ENCODE data around the gene CDK6. TPM values are rescaled to one million over a fixed set of nuclear protein-coding genes. Genes with fewer than 3 reads are reported as not detected.

The CDK6 gene
- total RNA-seq, 1 experiment from 2014 or later: 124 TPM

DNA sequence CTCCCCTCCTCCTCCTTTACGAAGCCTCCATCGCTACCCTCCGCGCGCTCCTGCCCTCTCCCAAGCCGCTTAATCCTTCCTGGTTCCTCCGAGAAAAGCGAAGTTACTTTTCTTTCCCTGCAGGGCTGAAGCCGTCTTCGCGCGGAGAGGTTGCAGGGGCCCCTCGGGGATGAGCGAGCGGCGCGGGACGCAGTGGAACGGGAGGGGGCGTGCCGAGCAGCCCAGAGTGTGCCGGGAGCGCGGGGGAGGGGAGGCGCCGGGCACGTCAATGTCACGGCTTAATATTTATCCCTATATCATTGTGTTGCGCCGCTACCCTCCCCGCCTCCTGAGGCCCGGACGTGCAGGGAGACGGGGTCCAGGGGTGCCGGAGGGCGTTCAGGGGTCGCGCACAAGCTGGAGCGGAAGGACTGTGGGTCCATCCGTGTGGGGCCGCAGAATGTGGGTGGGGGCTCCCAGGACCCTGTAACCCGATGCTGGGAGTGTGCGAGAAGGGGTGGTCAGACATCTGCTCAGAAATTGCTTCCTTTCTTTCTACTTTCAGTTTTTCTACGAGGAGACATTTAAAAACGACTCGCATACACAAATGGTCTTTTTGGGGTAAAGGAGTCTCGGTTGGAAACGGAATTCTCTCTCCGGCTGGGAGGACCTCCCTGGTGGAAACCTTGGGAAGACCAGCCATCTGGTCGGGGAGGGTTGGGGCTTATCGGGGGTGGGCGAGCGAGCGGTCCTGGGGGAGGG is 2.4 kb downstream of the CDK6 start:
- no TSS peak for BruUV-seq (replicated peaks)
- ChIA-PET POLR2A (interaction anchor here (0.8 to 8.4 kb wide), 19 partner anchors 17 to 213 kb away, joined by 3 to 89 read pairs (median 5); no protein-coding TSS in a partner anchor), CTCF (interaction anchor here (0.6 to 5.2 kb wide), 24 partner anchors 17 to 385 kb away, joined by 3 to 49 read pairs (median 5); no protein-coding TSS in a partner anchor)
- H3K9me3 Mint-ChIP-seq (ENCODE audit: unreplicated experiment): no peaks in the 10 kb centered on the region
- peak overlapping the region; percentile 74 for H3K27ac Mint-ChIP-seq (ENCODE audit: low read depth, unreplicated experiment)
- H3K27me3 Mint-ChIP-seq (ENCODE audit: insufficient read depth, unreplicated experiment): no peaks in the 10 kb centered on the region
- H3K4me1 Mint-ChIP-seq (ENCODE audit: insufficient read depth, unreplicated experiment): peaks cover 33% of the 10 kb centered on the region
- intact Hi-C loops (cut with micrococcal nuclease): loop anchor here (1.0 to 10.0 kb wide), 8 partner anchors 55 to 401 kb away; partner anchors contain the start of gene VPS50
- peaks cover 25% of the 10 kb centered on the region for H3K36me3 Mint-ChIP-seq (ENCODE audit: insufficient read depth, unreplicated experiment)
- DNase-seq (ENCODE audit: unreplicated experiment): peak; percentile 75
- TF ChIP-seq, protein P1, sequence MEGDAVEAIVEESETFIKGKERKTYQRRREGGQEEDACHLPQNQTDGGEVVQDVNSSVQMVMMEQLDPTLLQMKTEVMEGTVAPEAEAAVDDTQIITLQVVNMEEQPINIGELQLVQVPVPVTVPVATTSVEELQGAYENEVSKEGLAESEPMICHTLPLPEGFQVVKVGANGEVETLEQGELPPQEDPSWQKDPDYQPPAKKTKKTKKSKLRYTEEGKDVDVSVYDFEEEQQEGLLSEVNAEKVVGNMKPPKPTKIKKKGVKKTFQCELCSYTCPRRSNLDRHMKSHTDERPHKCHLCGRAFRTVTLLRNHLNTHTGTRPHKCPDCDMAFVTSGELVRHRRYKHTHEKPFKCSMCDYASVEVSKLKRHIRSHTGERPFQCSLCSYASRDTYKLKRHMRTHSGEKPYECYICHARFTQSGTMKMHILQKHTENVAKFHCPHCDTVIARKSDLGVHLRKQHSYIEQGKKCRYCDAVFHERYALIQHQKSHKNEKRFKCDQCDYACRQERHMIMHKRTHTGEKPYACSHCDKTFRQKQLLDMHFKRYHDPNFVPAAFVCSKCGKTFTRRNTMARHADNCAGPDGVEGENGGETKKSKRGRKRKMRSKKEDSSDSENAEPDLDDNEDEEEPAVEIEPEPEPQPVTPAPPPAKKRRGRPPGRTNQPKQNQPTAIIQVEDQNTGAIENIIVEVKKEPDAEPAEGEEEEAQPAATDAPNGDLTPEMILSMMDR (IDR thresholded peaks at IDR 0.05; ENCODE audit: unreplicated experiment): no peak
- peak overlapping the region; percentile 83 for H3K4me3 Mint-ChIP-seq (ENCODE audit: unreplicated experiment)

DNA sequence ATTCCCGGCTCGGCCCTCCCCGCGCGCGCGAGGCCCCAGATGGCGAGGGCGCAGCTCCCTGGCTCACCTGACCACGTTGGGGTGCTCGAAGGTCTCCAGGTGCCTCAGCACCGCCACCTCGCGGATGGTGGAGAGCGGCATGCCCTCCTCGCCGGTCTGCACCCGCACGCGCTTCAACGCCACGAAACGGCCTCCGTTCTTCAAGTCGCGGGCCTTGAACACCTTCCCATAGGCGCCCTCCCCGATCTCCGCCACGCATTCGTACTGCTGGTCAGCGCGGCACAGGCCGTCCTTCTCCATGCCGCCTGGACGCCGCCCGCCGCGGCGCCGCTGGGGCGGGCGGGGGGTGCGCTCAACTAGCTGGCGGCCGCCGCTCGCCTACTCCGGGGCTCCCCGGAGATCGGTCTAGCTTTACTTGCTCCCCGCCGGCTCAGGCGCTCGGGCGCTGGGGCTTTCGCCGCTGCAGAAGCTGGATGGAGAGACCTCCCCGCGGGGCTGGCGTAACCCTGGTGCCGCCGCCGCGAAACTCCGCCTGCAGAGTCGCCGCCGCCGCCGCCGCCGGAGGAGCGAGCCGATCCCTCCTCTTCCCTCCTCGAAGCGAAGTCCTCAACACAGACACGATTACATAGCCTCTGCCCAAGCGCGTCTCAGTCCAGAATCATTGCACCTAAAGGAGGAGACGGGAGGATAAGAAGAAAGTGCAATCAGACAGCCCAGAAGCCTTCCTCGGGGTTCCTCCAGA is 3.2 kb downstream of the CDK6 start:
- Mint-ChIP-seq H3K9me3 (ENCODE audit: unreplicated experiment) (no peaks in the 10 kb centered on the region), H3K27ac (ENCODE audit: low read depth, unreplicated experiment) (peak overlapping the region; percentile 74), H3K4me1 (ENCODE audit: insufficient read depth, unreplicated experiment) (peaks cover 36% of the 10 kb centered on the region), H3K27me3 (ENCODE audit: insufficient read depth, unreplicated experiment) (no peaks in the 10 kb centered on the region), H3K36me3 (ENCODE audit: insufficient read depth, unreplicated experiment) (peaks cover 25% of the 10 kb centered on the region), H3K4me3 (ENCODE audit: unreplicated experiment) (peak overlapping the region; percentile 83)
- TF ChIP-seq, protein P1 (IDR thresholded peaks at IDR 0.05; ENCODE audit: unreplicated experiment): peak; percentile 91
- CTCF ChIA-PET: interaction anchor here (0.6 to 5.2 kb wide), 35 partner anchors 9 to 284 kb away, joined by 3 to 49 read pairs (median 4); no protein-coding TSS in a partner anchor
- no TSS peak for BruUV-seq (replicated peaks)
- DNase-seq (ENCODE audit: unreplicated experiment): peak; percentile 91
- POLR2A ChIA-PET: interaction anchor here (0.7 to 8.4 kb wide), 24 partner anchors 17 to 213 kb away, joined by 3 to 89 read pairs (median 4); no protein-coding TSS in a partner anchor
- intact Hi-C loops (cut with micrococcal nuclease): loop anchor here (1.0 to 10.0 kb wide), 6 partner anchors 54 to 402 kb away; partner anchors contain the start of gene VPS50

- POLR2A ChIA-PET: interaction anchor here (0.8 to 8.4 kb wide), 21 partner anchors 12 to 212 kb away, joined by 3 to 89 read pairs (median 4); no protein-coding TSS in a partner anchor
- Mint-ChIP-seq H3K9me3 (ENCODE audit: unreplicated experiment) (no peaks in the 10 kb centered on the region), H3K4me3 (ENCODE audit: unreplicated experiment) (peak overlapping the region; percentile 83), H3K27ac (ENCODE audit: low read depth, unreplicated experiment) (peak overlapping the region; percentile 74), H3K4me1 (ENCODE audit: insufficient read depth, unreplicated experiment) (peaks cover 41% of the 10 kb centered on the region), H3K27me3 (ENCODE audit: insufficient read depth, unreplicated experiment) (no peaks in the 10 kb centered on the region), H3K36me3 (ENCODE audit: insufficient read depth, unreplicated experiment) (peaks cover 25% of the 10 kb centered on the region)
- DNase-seq (ENCODE audit: unreplicated experiment): no peak
- TF ChIP-seq, protein P1 (IDR thresholded peaks at IDR 0.05; ENCODE audit: unreplicated experiment): no peak
- intact Hi-C loops (cut with micrococcal nuclease): loop anchor here (1.0 to 10.0 kb wide), 6 partner anchors 54 to 402 kb away; partner anchors contain the start of gene VPS50
- CTCF ChIA-PET: interaction anchor here (0.6 to 5.2 kb wide), 30 partner anchors 9 to 1565 kb away, joined by 3 to 49 read pairs (median 5); no protein-coding TSS in a partner anchor
- BruUV-seq (replicated peaks): no TSS peak
Observed at GRCh38 chr7:92832534-92833023, 3.8 kb downstream of the CDK6 start.
